Keratinocyte (primary cell): ENCODE data around the gene HPS1.

ENCODE experiments used
- EZH2 ChIP-seq: IDR thresholded peaks from one replicate; pipeline ENCODE4 v1.6.1; 2012; ENCODE audit warnings: inconsistent platforms, mild to moderate bottlenecking, low read length, moderate library complexity
- TF ChIP-seq, protein P1 (sequence below), 3 experiments: IDR thresholded peaks in 1 of 3; conservative IDR thresholded peaks in 1 of 3; optimal IDR thresholded peaks in 1 of 3; 2 replicates in 2 of 3; 3 replicates in 1 of 3; pipeline versions ENCODE3 to v1.5.1; 2011; ENCODE audit warnings: low read length in 3 of 3, mild to moderate bottlenecking in 3 of 3, moderate library complexity in 2 of 3, control low read depth in 1 of 3, inconsistent platforms in 1 of 3; ENCODE audit not compliant: insufficient read depth in 2 of 3; ENCODE audit errors: extremely low read depth in 1 of 3

DNA sequence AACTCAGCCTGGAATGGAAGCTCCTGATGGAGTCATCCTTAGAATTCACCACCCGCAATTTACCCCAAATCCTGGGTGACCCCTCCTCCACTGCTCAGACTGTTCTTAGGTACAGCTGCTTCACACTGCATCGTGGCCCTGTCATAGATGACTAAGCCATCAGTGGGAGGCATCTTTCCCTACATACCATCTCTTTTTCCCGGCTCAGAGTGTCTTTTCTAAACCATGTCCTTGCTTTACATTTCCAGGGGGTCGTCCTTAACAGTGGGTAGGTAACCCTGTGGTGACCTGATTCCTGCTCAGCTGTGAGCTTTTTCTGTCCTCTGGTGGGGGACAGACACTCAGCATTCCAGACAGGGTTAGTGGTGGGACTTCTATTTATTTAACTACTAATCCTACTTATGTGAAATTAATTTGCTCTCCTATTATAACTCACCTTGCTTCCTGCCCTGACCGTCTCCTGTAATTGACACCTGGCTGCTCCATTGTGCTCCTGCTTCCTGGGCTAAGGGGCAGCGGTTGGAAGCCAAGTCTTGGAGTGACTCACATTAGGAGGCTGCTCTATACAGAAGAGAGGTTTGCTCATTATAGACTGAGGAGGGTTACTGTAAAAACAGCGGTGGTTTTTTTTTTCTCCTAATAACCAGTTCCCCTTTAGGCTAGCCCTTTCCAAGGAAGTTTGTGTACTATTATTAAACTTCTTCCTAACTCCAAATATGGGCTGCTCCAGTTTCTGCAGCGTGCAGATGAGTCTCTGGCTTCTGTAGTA, 72.3 kb downstream of the HPS1 start:
- TF ChIP-seq, protein P1, sequence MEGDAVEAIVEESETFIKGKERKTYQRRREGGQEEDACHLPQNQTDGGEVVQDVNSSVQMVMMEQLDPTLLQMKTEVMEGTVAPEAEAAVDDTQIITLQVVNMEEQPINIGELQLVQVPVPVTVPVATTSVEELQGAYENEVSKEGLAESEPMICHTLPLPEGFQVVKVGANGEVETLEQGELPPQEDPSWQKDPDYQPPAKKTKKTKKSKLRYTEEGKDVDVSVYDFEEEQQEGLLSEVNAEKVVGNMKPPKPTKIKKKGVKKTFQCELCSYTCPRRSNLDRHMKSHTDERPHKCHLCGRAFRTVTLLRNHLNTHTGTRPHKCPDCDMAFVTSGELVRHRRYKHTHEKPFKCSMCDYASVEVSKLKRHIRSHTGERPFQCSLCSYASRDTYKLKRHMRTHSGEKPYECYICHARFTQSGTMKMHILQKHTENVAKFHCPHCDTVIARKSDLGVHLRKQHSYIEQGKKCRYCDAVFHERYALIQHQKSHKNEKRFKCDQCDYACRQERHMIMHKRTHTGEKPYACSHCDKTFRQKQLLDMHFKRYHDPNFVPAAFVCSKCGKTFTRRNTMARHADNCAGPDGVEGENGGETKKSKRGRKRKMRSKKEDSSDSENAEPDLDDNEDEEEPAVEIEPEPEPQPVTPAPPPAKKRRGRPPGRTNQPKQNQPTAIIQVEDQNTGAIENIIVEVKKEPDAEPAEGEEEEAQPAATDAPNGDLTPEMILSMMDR (optimal IDR thresholded peaks at IDR 0.05 in 1 of 3, IDR thresholded peaks at IDR 0.05 in 1 of 3, conservative IDR thresholded peaks at IDR 0.05 in 1 of 3; ENCODE audit: extremely low read depth in 1 of 3, insufficient read depth in 2 of 3, low read length in 3 of 3), result no peak
- TF ChIP-seq EZH2, result no peak
